Measurements from ENCODE around the gene TMEM116. TPM values are rescaled to one million over a fixed set of nuclear protein-coding genes. Genes with fewer than 3 reads are reported as not detected.
A peak's percentile ranks its signal among the peaks of the same experiment; 100 is the strongest.
"Not testable (repeated sequence)": the region's sequence is repeated elsewhere in the genome, so short reads cannot be mapped to it uniquely, and the experiment has no call there.

Gene TMEM116
- total RNA-seq (2014; rRNA removed; shearing (Covaris generic)), result 2.2 and 3.5 TPM in 2 replicates

DNA sequence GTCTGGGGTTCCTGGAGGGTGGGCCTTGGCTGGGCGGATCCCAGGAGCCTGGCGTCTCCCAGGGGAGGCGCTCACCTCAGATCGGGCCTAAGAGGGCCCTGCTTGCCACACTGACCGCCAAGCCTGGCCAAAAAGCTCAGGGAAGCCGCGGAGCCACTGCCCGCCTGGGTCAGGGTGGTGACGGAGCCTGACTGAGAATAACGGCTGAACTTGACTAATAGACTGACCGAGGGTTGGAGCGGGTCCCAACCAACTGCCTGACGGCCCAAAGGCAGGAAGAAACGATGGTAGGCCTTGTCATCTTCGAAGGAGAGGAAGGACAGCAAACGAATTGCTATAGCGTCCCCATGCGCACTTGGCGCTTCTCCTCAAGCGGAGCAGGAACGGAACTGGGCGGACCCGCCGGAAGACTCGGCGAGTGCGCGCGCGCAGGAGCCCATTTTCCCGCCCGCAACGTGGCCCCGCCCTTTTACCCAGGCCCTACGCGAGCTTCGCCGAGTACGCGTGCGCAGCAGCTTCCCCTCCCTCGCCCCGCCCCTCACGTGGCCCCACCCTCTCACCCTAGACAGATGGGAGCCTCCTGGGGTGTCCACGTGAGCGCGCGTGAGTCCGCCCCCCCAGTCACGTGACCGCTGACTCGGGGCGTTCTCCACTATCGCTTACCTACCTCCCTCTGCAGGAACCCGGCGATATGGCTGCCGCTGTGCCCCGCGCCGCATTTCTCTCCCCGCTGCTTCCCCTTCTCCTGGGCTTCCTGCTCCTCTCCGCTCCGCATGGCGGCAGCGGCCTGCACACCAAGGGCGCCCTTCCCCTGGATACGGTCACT, at the start of gene TMEM116, which contains the start of gene ERP29:
TSS of gene TMEM116 (minus strand) at position 391 of the 826 bp plus-strand sequence. CDS start 7,895 bp downstream, outside the sequence.
TSS of gene ERP29 (plus strand) at position 652 of the 826 bp plus-strand sequence. CDS start at position 692, 40 bp downstream.
- peak; percentile 98 for DNase-seq (ENCODE audit: low spot score)

DNA sequence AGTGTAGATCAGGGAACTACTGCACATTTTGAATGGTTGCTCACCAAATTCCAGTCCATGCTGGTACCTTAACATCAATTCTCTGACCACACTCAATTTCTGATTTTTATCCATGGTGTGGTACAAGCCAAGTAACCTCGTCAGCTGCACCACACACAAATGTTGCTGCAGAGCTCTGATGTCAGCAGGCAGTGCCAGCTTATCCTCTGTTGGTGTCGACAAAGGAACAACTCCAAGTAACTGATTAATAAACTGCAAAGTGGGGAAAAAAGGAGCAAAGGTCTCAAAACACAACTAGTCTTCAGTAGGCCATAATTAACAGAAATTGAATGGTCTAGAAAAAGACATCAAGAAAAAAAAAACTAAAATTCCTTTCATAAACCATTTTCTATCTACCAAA, 48.2 kb upstream of the TMEM116 start:
- DNase-seq (ENCODE audit: low spot score), result no peak

DNA sequence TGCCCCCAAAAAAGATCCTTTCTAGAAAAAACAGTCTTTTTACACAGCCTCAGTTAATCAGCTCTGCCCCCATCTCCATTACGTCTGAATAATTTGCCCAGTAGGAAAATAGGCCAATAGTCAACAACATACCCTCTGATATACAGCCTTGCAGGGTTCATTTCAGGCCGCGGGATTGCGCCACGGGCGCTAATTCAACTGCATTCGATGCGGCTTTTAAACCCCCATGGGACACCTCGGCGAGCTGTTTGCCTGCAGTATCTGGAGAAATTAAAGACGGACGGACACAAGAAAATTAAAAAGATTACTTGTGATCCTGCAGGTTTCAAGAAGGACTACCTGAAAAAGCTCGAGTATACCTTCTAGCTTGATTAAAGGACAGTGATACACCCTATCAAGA, 36.4 kb upstream of the TMEM116 start:
- DNase-seq (ENCODE audit: low spot score), result no peak

DNA sequence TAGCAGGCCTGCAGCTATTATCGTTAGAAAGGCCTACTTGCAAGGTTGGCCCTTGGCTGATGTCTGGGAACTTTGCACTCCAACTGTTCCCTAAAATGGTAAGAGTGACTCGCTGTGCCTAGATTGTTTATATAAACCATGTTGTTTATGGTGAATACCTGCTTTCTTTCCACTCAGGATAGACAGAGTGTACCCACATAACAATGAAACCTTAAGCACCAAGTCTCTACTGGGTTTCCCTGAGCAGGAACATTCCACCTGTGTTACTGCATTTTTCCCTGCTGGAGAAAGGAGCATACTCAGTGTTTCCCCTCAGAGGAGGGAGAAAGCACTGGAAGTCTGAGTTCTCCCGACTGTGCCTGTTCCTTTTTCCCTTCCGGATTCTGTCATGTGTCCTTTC, 33.0 kb upstream of the TMEM116 start:
- no peak for DNase-seq (ENCODE audit: low spot score)

DNA sequence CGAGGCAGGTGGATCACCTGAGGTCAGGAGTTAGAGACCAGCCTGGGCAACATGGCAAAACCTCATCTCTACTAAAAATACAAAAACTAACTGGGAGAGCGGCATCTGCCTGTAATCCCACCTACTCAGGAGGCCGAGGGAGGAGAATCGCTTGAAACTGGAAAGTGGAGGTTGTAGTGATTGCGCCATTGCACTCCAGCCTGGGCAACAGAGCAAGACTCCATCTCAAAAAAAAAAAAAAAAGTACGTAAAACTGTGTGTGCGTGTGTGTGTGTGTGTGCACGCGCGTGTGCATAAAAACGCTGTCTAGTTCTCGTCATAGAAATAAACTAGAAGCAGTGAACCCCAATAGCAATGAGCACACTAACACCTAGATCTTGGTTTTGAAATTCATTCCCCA, 23.6 kb upstream of the TMEM116 start:
- DNase-seq (ENCODE audit: low spot score), result not testable (repeated sequence)

DNA sequence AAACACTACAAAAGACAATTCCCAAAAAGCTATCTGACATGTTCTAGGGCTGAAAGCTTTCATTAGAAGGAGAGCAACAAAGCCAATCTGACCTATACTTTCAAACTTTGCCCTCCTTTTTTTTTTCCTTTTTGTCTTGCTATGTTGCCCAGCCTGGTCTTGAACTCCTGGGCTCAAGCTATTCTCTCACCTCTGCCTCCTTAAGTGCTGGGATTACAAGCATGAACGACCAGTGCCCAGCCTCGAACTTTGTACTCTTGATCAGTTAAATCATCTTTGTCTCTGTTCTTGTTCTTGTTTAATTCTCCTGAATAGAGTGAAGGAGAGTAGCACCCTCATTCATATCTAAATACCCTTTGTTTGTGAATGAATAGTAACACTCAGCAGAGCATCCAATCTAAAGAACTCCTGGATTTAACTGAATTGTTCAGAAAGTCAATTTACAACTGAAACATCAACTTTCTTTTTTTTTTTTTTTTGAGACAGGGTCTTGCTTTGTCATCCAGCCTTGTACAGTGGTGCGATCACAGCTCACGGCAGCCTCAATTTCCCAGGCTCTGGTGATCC, 22.3 kb upstream of the TMEM116 start:
- DNase-seq (ENCODE audit: low spot score), result no peak

DNA sequence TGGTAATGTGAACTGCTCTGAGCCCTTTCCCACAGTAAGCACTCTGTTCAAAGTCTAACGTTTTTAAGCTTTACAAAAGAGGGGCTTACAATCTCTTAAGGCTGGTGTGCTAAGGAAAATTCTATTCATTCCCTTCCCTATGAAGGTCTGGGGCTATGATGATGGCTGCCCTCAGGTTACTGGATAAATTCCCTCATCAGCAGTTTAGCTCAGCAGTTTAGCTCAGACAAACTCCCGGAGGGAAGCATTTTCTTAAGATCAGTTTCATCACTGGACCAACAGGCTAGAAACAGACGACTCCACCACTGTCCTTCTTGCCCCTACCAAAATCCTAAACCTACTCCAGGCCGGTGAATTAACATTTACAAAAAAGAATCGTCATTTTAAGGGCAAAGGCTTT, 19.3 kb upstream of the TMEM116 start:
- DNase-seq (ENCODE audit: low spot score), result no peak

DNA sequence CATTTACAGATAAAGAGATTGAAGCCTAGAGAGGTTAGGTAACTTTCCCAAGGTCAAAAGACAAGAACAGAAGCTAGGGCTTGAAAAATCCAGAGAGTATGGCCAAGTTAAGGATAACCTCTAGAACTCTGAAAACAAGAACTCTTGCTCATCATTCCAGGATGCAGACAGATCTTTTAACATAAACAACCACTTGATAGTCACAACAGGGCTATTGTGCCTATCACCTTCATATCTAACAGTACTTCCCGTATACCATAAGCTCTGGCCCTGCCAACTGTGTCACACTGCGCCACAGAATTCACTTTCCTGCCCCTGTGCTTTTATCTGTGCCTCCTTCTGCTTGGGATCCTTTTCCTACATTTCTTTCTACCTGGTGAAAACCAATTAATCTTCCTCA, 18.5 kb upstream of the TMEM116 start:
- no peak for DNase-seq (ENCODE audit: low spot score)

DNA sequence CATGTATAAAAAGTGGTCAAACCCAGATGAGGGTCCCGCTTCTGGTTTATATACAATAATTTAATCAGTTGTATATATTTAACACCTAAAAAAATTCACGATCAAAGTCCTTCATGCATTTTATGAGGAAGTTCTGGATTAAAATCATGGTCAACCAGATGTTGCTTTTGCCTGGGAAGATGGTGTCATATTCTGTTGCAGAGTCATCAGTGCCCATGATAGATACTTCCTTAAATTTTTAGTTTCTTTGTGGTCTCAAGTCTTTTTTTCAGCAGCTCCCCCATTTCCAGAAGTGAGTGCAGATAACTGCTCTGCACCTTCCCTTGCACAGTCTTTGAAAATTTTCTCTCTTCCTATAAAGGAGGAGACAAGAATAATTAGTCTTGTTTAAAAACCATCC, 16.3 kb upstream of the TMEM116 start:
- DNase-seq (ENCODE audit: low spot score), result no peak

DNA sequence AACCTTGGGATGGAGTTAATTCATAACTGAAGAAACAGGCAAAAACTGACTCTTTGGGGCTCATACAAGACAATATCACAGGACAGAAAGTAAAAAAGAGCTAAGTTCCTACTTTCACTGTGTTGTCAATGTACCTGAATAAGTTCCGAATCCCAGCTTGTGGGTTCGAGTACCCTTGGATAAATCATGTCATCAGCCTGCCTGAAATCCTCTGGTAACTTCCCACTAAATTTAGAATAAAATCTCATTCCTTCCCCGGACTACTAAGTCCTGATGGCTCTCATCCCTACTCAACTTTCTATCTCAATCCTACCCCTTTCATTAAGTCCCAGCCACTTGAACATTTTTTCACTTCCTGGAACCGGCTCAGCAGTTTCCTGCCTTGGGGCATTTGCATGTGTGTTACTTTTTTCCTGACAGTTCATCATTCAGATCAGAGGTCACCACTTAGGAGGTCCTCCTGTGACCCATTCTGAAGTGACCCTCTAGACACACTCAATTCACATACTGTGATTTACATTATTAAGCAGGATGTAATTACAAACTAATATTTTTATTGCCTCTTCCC, 12.9 kb upstream of the TMEM116 start:
- no peak for DNase-seq (ENCODE audit: low spot score)

DNA sequence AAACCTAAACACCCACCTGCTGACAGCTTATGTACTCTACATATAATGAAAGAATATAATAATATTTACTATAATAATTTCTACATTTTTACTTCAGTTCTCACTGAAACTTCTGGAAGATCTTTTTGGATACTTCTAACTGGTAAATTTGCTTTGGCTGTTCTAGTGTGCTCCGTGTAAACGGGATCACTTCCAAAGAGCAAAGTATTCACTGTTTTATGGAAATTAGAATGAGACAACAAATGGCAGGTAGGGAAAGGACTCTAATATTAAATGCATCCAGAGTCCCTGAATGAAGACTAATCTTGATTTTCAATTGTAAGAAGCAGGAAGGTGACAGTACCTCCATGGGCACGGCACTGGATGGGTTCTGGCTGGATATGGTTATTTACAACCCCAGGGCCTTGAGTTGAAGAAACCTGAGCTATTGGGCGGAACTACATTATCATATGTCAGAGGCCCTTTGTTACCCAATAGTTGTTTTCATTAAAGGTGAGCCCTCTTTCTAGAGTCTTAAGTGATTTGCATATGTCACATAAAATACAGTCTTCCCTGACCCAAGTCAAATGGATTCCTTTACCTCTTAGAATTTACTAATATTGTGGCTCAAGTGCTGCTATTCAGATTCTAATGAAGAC, 10.9 kb upstream of the TMEM116 start:
- DNase-seq (ENCODE audit: low spot score), result no peak

DNA sequence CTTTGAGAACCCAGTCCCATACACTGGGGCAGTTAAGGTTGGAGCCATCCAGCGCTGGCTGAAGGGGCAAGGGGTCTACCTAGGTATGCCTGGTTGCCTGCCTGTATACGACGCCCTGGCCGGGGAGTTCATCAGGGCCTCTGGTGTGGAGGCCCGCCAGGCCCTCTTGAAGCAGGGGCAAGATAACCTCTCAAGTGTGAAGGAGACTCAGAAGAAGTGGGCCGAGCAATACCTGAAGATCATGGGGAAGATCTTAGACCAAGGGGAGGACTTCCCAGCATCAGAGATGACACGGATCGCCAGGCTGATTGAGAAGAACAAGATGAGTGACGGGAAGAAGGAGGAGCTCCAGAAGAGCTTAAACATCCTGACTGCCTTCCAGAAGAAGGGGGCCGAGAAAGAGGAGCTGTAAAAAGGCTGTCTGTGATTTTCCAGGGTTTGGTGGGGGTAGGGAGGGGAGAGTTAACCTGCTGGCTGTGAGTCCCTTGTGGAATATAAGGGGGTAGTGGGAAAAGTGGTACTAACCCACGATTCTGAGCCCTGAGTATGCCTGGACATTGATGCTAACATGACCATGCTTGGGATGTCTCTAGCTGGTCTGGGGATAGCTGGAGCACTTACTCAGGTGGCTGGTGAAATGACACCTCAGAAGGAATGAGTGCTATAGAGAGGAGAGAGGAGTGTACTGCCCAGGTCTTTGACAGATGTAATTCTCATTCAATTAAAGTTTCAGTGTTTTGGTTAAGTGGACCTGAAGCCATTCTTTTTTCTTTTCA, 9.5 kb upstream of the TMEM116 start:
- DNase-seq (ENCODE audit: low spot score), result no peak

DNA sequence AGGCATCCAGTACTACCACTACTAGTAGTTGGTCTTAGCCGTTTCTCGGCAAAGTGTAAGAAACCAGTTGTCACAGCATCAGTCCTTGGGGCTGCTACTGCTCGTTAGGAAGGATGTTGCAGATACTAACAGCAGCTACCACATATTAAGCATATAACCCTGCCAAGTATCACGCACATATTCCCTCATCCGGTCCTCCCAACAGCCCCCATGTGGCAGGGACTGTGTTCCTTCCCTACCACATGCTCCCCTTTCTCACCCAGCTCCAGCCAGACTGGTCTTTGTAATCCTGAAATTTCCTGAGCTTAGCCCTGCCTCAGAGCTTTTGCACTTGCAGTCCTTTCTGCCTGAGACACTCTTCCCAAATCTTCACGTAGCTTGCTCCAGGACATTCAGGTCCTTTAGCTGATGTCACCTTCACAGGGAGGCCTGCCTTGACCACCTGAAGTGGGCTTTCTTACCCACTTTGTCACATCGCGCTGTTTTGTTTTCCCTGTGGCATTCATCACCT, 8.0 kb upstream of the TMEM116 start:
- no peak for DNase-seq (ENCODE audit: low spot score)

DNA sequence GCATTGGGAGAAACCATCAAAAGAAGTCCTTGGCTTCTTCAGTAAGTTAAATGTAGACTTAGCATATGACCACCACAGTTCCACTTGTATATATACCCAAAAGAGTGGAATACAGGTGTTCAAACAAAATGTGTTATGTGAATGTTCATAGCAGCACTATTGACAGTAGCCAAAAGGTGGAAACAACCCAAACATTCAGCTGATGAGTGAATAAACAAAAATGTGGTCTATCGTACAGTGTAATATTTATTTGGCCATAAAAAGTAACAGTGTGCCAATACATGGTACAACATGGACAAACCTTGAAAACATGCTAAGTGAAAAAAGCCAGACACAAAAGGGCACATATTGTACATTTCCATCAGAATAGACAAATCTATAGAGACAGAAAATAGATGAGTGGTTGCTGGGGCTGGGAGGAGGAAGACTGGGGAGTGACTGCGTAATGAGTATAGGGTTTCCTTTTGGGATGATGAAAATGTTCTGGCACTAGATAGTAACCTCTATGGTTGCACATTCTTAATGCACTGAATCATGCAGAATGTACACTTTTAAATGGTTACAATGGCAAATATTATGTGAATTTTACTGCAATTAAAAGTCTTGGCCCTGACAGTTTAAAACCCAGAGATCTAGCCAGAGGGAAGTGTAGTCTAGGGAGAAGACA, 5.7 kb upstream of the TMEM116 start:
- DNase-seq (ENCODE audit: low spot score), result no peak

DNA sequence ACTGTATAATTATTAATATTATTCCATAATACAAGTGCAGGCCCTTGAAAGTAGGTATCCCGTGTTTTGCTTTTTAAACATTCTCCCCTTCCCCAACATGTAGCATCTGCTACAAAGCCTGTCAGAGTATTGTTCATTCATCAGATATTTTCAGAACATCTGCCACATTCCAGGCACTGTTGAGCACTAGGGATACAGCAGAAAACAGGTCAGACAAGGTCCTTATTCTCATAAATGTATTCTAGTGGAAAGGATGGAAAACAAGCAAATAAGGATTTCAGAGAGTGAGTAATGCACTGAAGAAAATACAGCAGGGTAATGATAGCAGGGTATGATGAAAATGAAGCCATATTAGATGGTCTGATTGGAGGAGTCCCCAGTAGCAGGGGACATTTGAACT, 4.1 kb upstream of the TMEM116 start:
- DNase-seq (ENCODE audit: low spot score), result no peak

DNA sequence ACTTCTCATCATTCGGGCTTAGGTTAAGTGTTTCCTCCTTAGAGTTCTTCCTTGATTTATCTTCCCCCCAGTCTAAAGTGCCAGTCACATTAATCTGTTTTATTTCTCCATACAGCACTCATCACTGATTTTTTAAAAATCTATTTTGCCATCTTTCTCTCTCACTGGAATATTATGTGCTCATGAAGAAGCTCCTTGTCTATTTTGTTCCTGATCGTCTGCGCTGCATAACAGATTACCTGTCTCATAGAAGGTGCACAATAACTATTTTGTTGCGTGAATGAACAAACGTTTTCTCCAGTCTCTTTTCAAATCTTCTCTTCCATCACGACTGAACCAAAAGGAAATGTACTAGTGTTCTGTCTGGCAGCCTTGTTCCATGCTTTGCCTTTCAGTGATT, 3.0 kb upstream of the TMEM116 start:
- DNase-seq (ENCODE audit: low spot score), result no peak

DNA sequence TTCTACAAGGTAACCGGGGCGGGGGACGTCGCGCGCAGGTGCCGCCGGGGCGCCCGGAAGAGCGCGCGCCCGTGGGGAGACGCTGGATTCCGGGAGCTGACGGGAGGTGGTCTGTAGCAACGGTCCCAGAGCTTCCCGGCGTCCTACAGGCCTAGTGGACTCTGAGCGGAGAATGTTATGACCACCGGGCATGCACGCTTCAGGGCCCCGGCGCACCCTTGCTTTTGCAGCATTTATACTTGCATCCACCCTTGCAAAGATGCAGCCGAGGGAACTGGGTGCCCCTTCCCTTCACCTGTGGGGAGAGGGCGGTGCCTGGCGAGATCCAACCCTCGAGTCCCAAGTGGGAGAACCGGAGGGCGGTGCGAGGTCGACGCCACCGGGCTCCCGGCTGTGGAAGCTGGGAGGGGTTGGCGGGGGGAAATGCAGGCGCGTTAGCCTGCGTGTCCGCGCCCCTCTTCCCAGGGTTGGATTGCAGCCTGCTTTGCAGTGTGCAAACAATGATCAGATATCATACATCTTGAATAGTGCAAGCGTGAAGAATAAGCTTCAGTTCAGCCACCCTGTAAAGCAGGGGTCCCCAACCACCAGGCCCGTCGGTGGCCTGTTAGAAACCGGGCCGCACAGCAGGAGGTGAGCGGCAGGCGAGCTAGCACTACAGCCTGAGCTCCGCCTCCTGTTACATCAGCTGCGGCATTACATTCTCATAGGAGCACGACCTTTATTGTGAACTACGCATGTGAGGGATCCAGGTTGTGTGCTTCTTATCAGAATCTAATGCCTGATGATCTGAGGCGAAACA, 837 bp upstream of the TMEM116 start:
- DNase-seq (ENCODE audit: low spot score), result peak; percentile 85

DNA sequence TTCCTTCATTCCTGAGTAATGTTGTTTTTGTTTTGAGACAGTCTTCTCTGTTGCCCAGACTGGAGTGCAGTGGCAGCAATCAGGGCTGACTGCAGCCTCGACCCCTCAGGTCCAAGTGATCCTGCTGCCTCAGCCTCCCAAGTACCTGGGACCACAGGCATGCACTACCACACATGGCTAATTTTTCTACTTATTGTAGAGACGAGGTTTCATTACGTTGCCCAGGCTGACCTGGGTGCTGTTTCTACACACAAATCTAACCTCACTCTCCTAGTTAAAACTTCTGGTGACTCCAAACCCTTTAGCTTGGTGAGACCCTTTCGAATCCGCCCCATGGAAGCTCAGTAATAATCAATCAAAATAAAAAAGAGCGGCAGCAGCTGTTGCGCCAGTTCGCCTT, 1.3 kb downstream of the TMEM116 start:
- no peak for DNase-seq (ENCODE audit: low spot score)

DNA sequence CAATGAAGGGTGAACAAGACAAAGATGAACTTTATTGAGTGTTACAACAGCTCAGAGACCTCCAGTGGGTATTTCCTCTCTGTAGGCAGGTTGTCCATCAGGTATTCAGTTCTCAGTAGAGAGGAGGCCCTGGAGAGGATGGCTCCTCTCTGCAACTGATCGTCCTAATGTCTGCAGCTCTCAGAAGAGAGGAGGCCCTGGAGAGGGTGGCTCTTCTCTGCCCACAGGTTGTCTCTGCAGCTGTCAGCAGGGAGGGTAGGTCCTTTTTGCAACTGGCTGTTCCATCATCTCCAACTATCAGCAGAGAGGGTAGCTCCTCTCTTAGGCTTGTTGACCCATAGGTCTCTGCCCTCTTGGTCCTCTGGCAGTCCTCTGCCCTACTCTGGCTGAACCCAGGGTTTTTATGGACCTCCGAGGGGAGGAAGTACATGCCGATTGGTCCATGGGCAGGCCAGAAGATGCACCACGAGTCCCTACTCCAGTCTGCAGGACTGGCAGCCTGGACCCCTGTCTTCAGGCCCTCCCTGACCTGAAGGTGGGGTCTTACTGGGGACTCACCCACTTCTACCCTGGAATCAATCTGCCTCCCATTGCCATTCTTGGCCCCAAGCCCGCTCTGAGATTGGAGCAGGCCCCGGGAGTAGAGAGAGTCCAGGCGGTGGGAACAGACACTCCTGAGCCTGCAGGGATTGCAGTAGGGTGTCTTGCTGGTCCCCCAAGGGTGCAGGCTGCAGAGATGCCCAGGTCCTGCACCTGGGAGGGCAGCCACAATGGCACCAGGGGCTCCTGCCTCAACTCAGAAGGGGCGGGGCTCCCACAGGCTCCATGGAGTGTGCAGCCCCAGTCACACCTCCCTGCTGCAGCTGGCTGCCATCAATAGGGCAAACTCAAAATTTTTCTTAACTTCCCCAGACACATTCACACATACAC, 2.3 kb downstream of the TMEM116 start:
- DNase-seq (ENCODE audit: low spot score), result no peak
